ENCODE results near the gene ACSF3. TPM values are rescaled to one million over a fixed set of nuclear protein-coding genes. Genes with fewer than 3 reads are reported as not detected.
"Not testable (repeated sequence)": the region's sequence is repeated elsewhere in the genome, so short reads cannot be mapped to it uniquely, and the experiment has no call there.

The ACSF3 gene
- total RNA-seq, 2 experiments from 2014 or later, result 53.0 to 53.7 TPM

GRCh38 chr16:89085755-89086154 lies 7.9 kb upstream of the ACSF3 start:
- peaks cover 2% of the 10 kb centered on the region for H3K4me1 Mint-ChIP-seq
- POLR2A ChIA-PET, result no interaction called here

GRCh38 chr16:89087922-89088497 lies 5.6 kb upstream of the ACSF3 start:
- peaks cover 2% of the 10 kb centered on the region for H3K4me1 Mint-ChIP-seq
- no peak for ATAC-seq (ENCODE audit: low read depth)
- no peak overlapping the region for H3K4me3 Mint-ChIP-seq
- H3K9me3 Mint-ChIP-seq, result no peaks in the 10 kb centered on the region
- H3K27ac Mint-ChIP-seq, result no peak overlapping the region
- POLR2A ChIA-PET, result no interaction called here
- no peaks in the 10 kb centered on the region for H3K36me3 Mint-ChIP-seq
- no peak for DNase-seq
- H3K27me3 Mint-ChIP-seq, result peaks cover 2% of the 10 kb centered on the region

More at GRCh38 chr16:89085755-89086154, 7.9 kb upstream of the ACSF3 start:
- ATAC-seq (ENCODE audit: low read depth) (no peak), DNase-seq (no peak)
- H3K9me3 Mint-ChIP-seq, result no peaks in the 10 kb centered on the region
- H3K27me3 Mint-ChIP-seq, result peaks cover 2% of the 10 kb centered on the region
- no peak overlapping the region for H3K4me3 Mint-ChIP-seq
- H3K36me3 Mint-ChIP-seq, result no peaks in the 10 kb centered on the region
- no peak overlapping the region for H3K27ac Mint-ChIP-seq

GRCh38 chr16:89089120-89089519 lies 4.5 kb upstream of the ACSF3 start:
- Mint-ChIP-seq H3K4me1 (peaks cover 2% of the 10 kb centered on the region), H3K9me3 (no peaks in the 10 kb centered on the region), H3K4me3 (no peak overlapping the region), H3K27me3 (peaks cover 2% of the 10 kb centered on the region), H3K27ac (no peak overlapping the region), H3K36me3 (no peaks in the 10 kb centered on the region)
- DNase-seq, result no peak
- POLR2A ChIA-PET, result no interaction called here
- ATAC-seq (ENCODE audit: low read depth), result no peak

- no peak for ATAC-seq (ENCODE audit: low read depth)
- DNase-seq, result no peak
- POLR2A ChIA-PET, result no interaction called here
- Mint-ChIP-seq H3K4me3 (no peak overlapping the region), H3K36me3 (peaks cover 2% of the 10 kb centered on the region), H3K9me3 (no peaks in the 10 kb centered on the region), H3K4me1 (peaks cover 13% of the 10 kb centered on the region), H3K27me3 (peaks cover 2% of the 10 kb centered on the region), H3K27ac (no peak overlapping the region)
Observed at GRCh38 chr16:89090182-89090630, 3.4 kb upstream of the ACSF3 start.

GRCh38 chr16:89090669-89091426 lies 2.8 kb upstream of the ACSF3 start:
- Mint-ChIP-seq H3K4me3 (no peak overlapping the region), H3K9me3 (no peaks in the 10 kb centered on the region), H3K27ac (no peak overlapping the region), H3K27me3 (peaks cover 2% of the 10 kb centered on the region), H3K36me3 (peaks cover 2% of the 10 kb centered on the region), H3K4me1 (peaks cover 18% of the 10 kb centered on the region)
- no peak for DNase-seq
- POLR2A ChIA-PET, result no interaction called here
- ATAC-seq (ENCODE audit: low read depth), result no peak

- H3K27ac Mint-ChIP-seq, result no peak overlapping the region
- H3K27me3 Mint-ChIP-seq, result peaks cover 2% of the 10 kb centered on the region
- ATAC-seq (ENCODE audit: low read depth) (no peak), DNase-seq (no peak)
- H3K4me3 Mint-ChIP-seq, result peak overlapping the region; percentile 4
- POLR2A ChIA-PET, result no interaction called here
- H3K4me1 Mint-ChIP-seq, result peaks cover 29% of the 10 kb centered on the region
- H3K9me3 Mint-ChIP-seq, result no peaks in the 10 kb centered on the region
- H3K36me3 Mint-ChIP-seq, result peaks cover 2% of the 10 kb centered on the region
Observed at GRCh38 chr16:89092013-89092412, 1.6 kb upstream of the ACSF3 start.

GRCh38 chr16:89093252-89093601 lies 425 bp upstream of the ACSF3 start:
- H3K4me1 Mint-ChIP-seq, result peaks cover 41% of the 10 kb centered on the region

GRCh38 chr16:89094252-89094879 lies 714 bp downstream of the ACSF3 start:
- peaks cover 2% of the 10 kb centered on the region for H3K27me3 Mint-ChIP-seq
- no peak for DNase-seq
- H3K4me3 Mint-ChIP-seq, result peak overlapping the region; percentile 99
- peaks cover 46% of the 10 kb centered on the region for H3K4me1 Mint-ChIP-seq
- ATAC-seq (ENCODE audit: low read depth), result no peak
- no peaks in the 10 kb centered on the region for H3K9me3 Mint-ChIP-seq
- peaks cover 9% of the 10 kb centered on the region for H3K36me3 Mint-ChIP-seq
- POLR2A ChIA-PET, result interaction anchor here (1.2 to 1.9 kb wide), 5 partner anchors 22 to 524 kb away, joined by 3 to 9 read pairs (median 6); partner anchors contain the start of genes APRT, CDH15 and ZC3H18
- H3K27ac Mint-ChIP-seq, result peak overlapping the region; percentile 96

More at GRCh38 chr16:89093252-89093601, 425 bp upstream of the ACSF3 start:
- not testable (repeated sequence) for H3K27me3 Mint-ChIP-seq; DNase-seq; H3K36me3 Mint-ChIP-seq; H3K9me3 Mint-ChIP-seq; ATAC-seq (ENCODE audit: low read depth)
- Mint-ChIP-seq H3K4me3 (peak overlapping the region; percentile 76), H3K27ac (peak overlapping the region; percentile 70)
- POLR2A ChIA-PET, result interaction anchor here (1.2 to 1.9 kb wide), 5 partner anchors 23 to 523 kb away, joined by 3 to 9 read pairs (median 6); partner anchors contain the start of genes APRT, CDH15 and ZC3H18

GRCh38 chr16:89094880-89095258 lies 1.2 kb downstream of the ACSF3 start:
- Mint-ChIP-seq H3K27ac (peak overlapping the region; percentile 96), H3K27me3 (peaks cover 2% of the 10 kb centered on the region), H3K9me3 (no peaks in the 10 kb centered on the region), H3K4me3 (peak overlapping the region; percentile 99), H3K4me1 (peaks cover 50% of the 10 kb centered on the region), H3K36me3 (peaks cover 12% of the 10 kb centered on the region)
- DNase-seq (no peak), ATAC-seq (ENCODE audit: low read depth) (no peak)
- POLR2A ChIA-PET, result interaction anchor here (2.3 kb wide), 1 partner anchor 21 kb away, joined by 10 read pairs; no protein-coding TSS in a partner anchor

GRCh38 chr16:89095491-89095951 lies 1.9 kb downstream of the ACSF3 start:
- Mint-ChIP-seq H3K4me1 (peaks cover 53% of the 10 kb centered on the region), H3K27ac (peak overlapping the region; percentile 38), H3K4me3 (peak overlapping the region; percentile 99), H3K36me3 (peaks cover 12% of the 10 kb centered on the region), H3K27me3 (peaks cover 2% of the 10 kb centered on the region), H3K9me3 (no peaks in the 10 kb centered on the region)
- DNase-seq, result no peak
- ATAC-seq (ENCODE audit: low read depth), result no peak
- POLR2A ChIA-PET, result interaction anchor here (2.3 kb wide), 1 partner anchor 20 kb away, joined by 10 read pairs; no protein-coding TSS in a partner anchor

- Mint-ChIP-seq H3K27ac (peak overlapping the region; percentile 94), H3K36me3 (peaks cover 12% of the 10 kb centered on the region), H3K27me3 (no peaks in the 10 kb centered on the region), H3K9me3 (no peaks in the 10 kb centered on the region), H3K4me1 (peaks cover 54% of the 10 kb centered on the region), H3K4me3 (peak overlapping the region; percentile 76)
- POLR2A ChIA-PET, result interaction anchor here (1.0 to 2.3 kb wide), 6 partner anchors 10 to 285 kb away, joined by 3 to 10 read pairs (median 4); partner anchors contain the start of genes APRT, GALNS, TRAPPC2L and ZNF778
- ATAC-seq (ENCODE audit: low read depth), result no peak
- no peak for DNase-seq
Observed at GRCh38 chr16:89096042-89096717, 2.5 kb downstream of the ACSF3 start.

- H3K4me3 Mint-ChIP-seq, result peak overlapping the region; percentile 76
- H3K27ac Mint-ChIP-seq, result peak overlapping the region; percentile 94
- H3K27me3 Mint-ChIP-seq, result no peaks in the 10 kb centered on the region
- H3K4me1 Mint-ChIP-seq, result peaks cover 54% of the 10 kb centered on the region
- peaks cover 12% of the 10 kb centered on the region for H3K36me3 Mint-ChIP-seq
- ATAC-seq (ENCODE audit: low read depth) (peak; percentile 76), DNase-seq (peak; percentile 65)
- no peaks in the 10 kb centered on the region for H3K9me3 Mint-ChIP-seq
- POLR2A ChIA-PET, result interaction anchor here (0.9 to 2.3 kb wide), 7 partner anchors 9 to 285 kb away, joined by 3 to 10 read pairs (median 3); partner anchors contain the start of genes APRT, GALNS, TRAPPC2L and ZNF778
Observed at GRCh38 chr16:89096768-89097391, 3.2 kb downstream of the ACSF3 start.

Data from activated naive CD8-positive, alpha-beta T cell treated with anti-CD3 and anti-CD28 coated beads, Interleukin-2, amount 10 ng/mL, durations not matched to agents 7 days and 5 days (primary cell).